ENCODE data around the gene CHAT.

The CHAT gene

DNA sequence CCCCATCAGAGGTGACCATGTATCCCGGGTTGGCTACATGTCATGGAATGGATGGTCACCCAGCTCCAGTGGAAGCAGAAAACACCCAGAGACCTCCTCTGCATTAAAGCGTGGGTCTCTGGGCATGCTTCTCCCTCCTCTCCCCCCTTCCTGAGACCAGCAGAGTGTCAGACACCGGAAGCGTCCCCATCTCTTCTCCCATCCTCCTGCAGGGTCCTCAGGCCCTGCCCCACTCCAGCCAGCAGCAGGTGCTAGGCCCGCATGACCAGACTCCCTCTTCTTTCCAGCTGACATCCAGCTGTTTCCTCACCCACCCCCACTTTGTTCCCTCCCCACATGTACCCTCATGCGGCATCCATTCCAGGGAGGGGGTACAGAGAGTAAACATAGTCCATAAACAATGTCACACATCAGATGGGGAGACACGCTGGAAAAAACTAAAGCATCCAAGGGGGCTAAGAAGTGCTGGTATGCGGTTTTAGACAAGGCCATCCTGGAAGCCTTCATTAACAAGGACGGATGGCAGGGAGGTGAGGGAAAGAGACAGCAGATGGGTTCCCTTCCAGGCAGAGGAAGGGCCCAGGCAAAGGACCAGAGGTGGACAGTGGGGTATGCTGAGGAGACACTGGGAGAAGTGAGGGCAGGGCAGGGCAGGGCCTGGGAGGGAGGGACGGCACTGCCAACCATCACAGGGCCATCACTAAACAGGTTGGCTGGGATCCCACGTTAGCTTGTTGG lies 16.2 kb upstream of the CHAT start:
- DNase-seq (ENCODE audit: low read depth in 2 of 2) = no peak

DNA sequence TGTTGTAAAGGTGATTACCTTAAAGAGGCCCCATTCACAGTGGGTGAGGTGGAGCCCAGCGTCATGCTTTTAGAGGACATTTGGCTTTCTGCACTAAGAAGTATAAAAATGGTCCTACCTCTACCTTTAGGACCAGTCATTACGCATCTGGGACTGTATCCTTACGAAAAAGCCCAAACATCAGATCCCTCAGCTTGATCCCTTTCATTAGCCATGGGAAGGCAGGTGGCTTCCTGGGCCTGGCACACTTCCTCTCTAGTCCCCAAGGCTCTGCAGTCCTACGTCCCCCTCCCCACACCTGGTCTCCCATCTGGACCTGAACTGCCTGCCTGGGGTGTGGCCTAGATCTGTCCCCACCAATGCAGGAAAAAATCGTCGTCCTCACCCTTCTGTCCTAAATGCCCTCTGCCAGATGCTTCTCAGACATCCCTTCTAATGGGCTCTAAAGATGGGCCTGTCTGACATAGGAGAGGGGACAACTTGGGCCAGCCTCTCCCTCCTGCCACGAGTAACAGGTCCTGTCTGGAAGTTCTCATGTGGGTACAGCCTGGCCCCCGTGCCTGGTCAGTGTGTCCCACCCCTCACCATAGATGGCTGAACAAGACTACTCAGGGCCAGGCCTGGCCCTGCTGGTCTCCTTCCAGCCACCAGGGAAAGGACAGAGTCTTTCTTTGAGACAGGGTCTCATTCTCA lies 15.5 kb upstream of the CHAT start:
- DNase-seq (ENCODE audit: low read depth in 2 of 2) = no peak

DNA sequence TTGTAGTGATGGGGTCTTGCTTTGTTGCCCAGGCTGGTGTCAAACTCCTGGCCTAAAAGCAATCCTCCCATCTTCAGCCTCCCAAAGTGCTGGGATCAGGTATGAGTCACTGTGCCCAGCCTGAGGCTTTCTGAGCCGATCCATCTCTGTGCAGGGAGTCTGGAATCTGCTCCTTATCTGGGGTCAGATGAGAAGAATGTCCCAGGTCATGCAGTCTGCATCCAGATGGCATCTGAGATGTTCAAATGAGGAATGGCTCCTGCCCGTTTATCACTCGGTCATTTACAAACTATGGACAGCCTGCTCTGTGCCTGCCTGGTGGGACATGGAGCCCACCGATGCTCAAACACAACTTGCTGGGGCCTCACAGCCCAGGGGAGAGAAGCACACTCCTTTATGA lies 14.9 kb upstream of the CHAT start:
- DNase-seq (ENCODE audit: low read depth in 2 of 2) = no peak

DNA sequence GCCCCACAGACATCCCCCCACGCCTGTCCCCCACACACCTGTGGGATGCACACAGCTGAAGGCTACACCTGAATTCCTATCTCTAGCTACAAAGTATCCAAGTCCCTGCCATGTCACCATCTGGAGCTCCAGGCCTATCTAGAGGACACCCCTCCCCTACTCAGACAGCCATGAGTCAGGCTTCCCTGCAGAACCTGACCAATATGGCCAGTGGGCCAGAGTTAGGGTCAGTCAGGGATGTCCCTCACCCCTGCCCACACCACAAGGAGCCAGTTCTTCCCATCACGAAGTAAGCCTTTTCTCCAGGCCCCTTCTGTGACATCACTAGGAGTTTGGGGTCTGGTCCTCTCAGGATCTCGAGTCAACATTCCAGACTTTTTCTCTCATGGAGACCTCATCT lies 14.3 kb upstream of the CHAT start:
- no peak for DNase-seq (ENCODE audit: low read depth in 2 of 2)

DNA sequence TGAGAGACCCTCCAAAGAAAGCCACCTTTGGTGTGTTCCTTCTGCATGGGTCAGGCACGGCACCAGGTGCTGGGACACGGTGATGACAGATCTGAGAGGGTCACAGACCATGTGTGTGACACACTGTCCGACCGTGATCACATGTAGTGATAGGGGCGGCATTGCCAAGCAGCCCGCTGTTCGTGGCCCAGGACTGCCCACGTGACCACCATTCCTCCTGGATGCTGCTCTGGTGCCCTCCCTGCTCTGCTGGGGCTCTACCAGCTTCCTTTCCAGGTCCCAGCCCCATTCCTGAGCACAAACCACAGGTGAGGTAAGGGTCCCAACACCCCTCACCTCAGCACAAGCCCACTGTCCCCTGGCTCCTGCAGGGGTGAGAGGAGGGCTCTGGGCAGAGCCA lies 13.8 kb upstream of the CHAT start:
- no peak for DNase-seq (ENCODE audit: low read depth in 2 of 2)

DNA sequence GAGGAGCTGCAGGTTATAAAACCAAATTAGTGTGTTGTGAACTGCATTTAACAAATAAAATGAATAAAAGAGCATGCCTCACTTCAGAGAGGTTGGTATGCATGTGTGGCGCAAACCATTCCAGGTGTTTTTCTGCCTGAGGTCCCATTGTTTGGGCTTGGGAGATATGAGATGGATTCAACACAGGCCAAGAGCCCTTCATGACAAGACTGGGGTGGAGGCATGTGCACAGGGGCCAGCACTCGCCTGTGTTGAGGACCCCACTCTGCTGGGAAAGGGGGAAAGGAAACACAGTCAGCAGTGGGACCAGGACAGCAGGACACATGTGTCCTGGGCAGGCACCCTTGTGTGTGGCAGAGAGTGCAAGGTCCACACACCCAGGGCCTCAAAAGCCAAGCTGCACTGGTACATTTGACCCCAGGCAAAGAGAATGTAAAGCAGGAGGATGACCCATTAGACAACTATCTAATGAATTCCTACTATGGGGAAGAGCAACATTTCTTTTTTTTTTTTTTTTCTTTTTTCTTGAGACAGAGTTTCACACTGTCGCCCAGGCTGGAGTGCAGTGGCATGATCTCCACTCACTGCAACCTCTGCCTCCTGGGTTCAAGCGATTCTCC lies 12.9 kb upstream of the CHAT start:
- DNase-seq (ENCODE audit: low read depth in 2 of 2) = no peak

GRCh38 chr10:49601857-49602256 lies 12.0 kb upstream of the CHAT start:
- DNase-seq (ENCODE audit: low read depth in 2 of 2) = no peak

- DNase-seq (ENCODE audit: low read depth in 2 of 2) = no peak
Observed at GRCh38 chr10:49602380-49603023, 11.3 kb upstream of the CHAT start.

- DNase-seq (ENCODE audit: low read depth in 2 of 2) = no peak
Observed at GRCh38 chr10:49605216-49605938, 8.5 kb upstream of the CHAT start.

GRCh38 chr10:49605939-49606509 lies 7.8 kb upstream of the CHAT start:
- no peak for DNase-seq (ENCODE audit: low read depth in 2 of 2)

DNA sequence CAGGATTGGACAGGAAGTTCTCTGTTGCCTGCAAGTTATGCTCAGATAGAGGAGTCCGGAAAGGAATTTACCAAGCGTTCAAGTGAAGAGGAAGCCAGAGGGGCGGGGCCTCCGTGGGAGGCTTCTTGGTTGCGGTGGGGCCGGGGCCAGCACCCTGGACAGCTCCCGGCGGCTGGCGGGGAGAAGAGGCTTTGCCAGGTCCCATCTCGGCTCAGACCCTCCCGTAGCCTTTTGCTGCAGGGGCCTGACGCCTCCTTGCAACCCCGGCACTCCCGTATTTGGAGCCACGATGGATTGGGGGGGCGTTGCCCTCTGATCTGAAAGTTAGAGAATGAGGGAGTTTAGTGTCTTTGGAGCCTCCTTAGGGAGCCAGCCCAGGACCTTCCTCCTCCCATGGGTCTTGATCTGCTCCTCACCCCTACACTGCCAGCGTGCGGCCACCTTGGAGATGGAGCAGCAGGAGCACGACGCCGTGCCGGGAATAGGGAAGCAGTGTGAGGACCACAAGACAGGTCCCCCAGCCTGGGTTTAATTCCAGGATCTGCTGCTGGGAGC lies 6.8 kb upstream of the CHAT start:
- peak; percentile 18 to 32 for DNase-seq (ENCODE audit: low read depth in 2 of 2)

- no peak for DNase-seq (ENCODE audit: low read depth in 2 of 2)
Observed at GRCh38 chr10:49608166-49609005, 5.5 kb upstream of the CHAT start.

DNA sequence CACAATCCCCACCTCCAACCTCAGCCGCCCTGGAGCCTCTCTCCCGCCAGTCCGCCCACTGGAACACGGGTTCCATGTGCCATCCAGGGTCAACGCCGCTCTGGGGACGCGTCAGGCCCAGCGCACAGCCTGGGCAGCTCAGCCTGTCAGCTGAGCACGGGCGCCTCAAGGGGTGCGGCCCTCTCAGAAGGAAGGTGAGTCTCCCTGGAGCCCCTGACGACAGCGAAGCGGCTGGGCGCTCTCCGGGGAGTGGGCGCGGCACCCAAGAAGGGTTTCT lies 4.9 kb upstream of the CHAT start:
- DNase-seq (ENCODE audit: low read depth in 2 of 2) = no peak

GRCh38 chr10:49609283-49610113 lies 4.3 kb upstream of the CHAT start:
- no peak for DNase-seq (ENCODE audit: low read depth in 2 of 2)

GRCh38 chr10:49610114-49610457 lies 3.8 kb upstream of the CHAT start, which contains the start of gene SLC18A3:
Gene SLC18A3, plus strand, starts transcription at chr10:49610310. Its CDS starts 431 bp downstream, at chr10:49610741.
- DNase-seq (ENCODE audit: low read depth in 2 of 2) = no peak

DNA sequence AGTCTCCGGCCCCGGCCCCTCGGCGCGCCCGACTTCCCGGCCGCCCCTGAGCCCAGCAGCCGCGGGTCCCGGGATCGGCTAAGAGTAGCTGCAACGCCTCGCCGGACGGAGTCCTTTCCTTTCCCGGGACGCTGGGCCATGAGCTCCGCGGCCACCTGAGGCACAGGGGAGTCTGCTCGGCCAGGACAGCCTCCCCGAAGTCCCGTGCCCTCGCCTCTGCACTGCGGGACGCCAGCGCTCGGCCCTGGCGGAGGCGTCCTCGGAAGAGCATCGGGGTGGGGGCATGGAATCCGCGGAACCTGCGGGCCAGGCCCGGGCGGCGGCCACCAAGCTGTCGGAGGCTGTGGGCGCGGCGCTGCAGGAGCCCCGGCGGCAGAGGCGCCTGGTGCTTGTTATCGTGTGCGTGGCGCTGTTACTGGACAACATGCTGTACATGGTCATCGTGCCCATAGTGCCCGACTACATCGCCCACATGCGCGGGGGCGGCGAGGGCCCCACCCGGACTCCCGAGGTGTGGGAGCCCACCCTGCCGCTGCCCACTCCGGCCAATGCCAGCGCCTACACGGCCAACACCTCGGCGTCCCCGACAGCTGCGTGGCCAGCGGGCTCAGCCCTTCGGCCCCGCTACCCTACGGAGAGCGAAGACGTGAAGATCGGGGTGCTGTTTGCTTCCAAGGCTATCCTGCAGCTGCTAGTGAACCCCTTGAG lies 3.2 kb upstream of the CHAT start:
- DNase-seq (ENCODE audit: low read depth in 2 of 2) = no peak

DNA sequence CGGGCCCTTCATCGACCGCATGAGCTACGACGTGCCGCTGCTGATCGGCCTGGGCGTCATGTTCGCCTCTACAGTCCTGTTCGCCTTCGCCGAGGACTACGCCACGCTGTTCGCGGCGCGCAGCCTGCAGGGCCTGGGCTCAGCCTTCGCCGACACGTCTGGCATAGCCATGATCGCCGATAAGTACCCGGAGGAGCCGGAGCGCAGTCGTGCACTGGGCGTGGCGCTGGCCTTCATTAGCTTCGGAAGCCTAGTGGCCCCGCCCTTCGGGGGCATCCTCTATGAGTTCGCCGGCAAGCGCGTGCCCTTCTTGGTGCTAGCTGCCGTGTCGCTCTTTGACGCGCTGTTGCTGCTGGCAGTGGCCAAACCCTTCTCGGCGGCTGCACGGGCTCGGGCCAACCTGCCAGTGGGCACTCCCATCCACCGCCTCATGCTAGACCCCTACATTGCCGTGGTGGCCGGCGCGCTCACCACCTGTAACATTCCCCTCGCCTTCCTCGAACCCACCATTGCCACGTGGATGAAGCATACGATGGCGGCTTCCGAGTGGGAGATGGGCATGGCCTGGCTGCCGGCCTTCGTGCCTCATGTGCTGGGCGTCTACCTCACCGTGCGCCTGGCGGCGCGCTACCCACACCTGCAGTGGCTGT lies 2.5 kb upstream of the CHAT start:
- no peak for DNase-seq (ENCODE audit: low read depth in 2 of 2)

DNA sequence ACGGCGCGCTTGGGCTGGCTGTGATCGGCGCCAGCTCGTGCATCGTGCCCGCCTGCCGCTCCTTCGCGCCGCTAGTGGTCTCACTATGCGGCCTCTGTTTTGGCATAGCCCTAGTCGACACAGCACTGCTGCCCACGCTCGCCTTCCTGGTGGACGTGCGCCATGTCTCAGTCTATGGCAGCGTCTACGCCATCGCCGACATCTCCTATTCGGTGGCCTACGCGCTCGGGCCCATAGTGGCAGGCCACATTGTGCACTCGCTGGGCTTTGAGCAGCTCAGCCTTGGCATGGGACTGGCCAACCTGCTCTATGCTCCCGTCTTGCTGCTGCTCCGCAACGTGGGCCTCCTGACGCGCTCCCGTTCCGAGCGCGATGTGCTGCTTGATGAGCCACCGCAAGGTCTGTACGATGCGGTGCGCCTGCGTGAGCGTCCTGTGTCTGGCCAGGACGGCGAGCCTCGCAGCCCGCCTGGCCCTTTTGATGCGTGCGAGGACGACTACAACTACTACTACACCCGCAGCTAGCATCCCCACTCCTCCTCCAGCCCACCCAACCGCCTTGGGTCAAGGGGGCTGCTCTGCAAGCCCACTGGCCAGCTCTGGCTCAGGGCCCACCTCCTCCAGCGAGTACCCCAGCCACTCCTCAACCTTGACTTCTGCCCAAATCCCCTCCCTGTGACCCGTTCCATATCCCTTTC lies 1.9 kb upstream of the CHAT start:
- no peak for DNase-seq (ENCODE audit: low read depth in 2 of 2)
